Astrocyte (in vitro differentiated cells and primary cell): Measurements from ENCODE around the gene CATSPERB. TPM values are rescaled to one million over a fixed set of nuclear protein-coding genes. Genes with fewer than 3 reads are reported as not detected.

Experiments used
- DNase-seq: peaks from one replicate; pipeline ENCODE4 v3.0.0-alpha.2; 2010; ENCODE audit warnings: low read depth
- FAIRE-seq: peaks from 2 replicates; lab custom pipeline; 2011; peaks lifted over from hg19 to GRCh38; lab: Jason Lieb, UNC
- H2AFZ ChIP-seq: 2 replicates; pipeline ENCODE4 v1.6.0; 2012; ENCODE audit warnings: low read depth, low read length, inconsistent platforms
- H3K27ac ChIP-seq: 2 replicates; pipeline ENCODE4 v1.5.1; 2011; ENCODE audit warnings: low read depth, low read length, inconsistent platforms
- H3K27me3 ChIP-seq: 2 replicates; pipeline ENCODE4 v1.6.0; 2011; ENCODE audit warnings: low read length, inconsistent platforms; ENCODE audit not compliant: insufficient read depth
- H3K36me3 ChIP-seq: 2 replicates; pipeline ENCODE4 v1.5.1; 2011; ENCODE audit warnings: low read length, inconsistent platforms; ENCODE audit not compliant: insufficient read depth
- H3K4me1 ChIP-seq: 2 replicates; pipeline ENCODE4 v1.5.1; 2011; ENCODE audit warnings: low read length, inconsistent platforms; ENCODE audit not compliant: insufficient read depth
- H3K4me2 ChIP-seq: 2 replicates; pipeline ENCODE4 v1.6.0; 2012; ENCODE audit warnings: low read length, inconsistent platforms
- H3K4me3 ChIP-seq: 2 replicates; pipeline ENCODE4 v1.5.1; 2011; ENCODE audit warnings: low read depth, mild to moderate bottlenecking, low read length, inconsistent platforms; ENCODE audit not compliant: insufficient read depth
- H3K79me2 ChIP-seq: 2 replicates; pipeline ENCODE4 v1.6.0; 2012; ENCODE audit warnings: mild to moderate bottlenecking, low read length, inconsistent platforms; ENCODE audit not compliant: insufficient read depth
- H3K9ac ChIP-seq: 2 replicates; pipeline ENCODE4 v1.6.0; 2012; ENCODE audit warnings: mild to moderate bottlenecking, low read length, inconsistent platforms
- H3K9me3 ChIP-seq: 2 replicates; pipeline ENCODE4 v1.5.1; 2012; ENCODE audit warnings: low read depth, mild to moderate bottlenecking, low read length, inconsistent platforms; ENCODE audit not compliant: insufficient read depth
- H4K20me1 ChIP-seq: 2 replicates; pipeline ENCODE4 v1.6.0; 2012; ENCODE audit warnings: low read length, inconsistent platforms; ENCODE audit not compliant: insufficient read depth
- H3K27ac Mint-ChIP-seq: one replicate; pipeline ENCODE4 v1.8.0; 2021; ENCODE audit warnings: mild to moderate bottlenecking, mixed read lengths; ENCODE audit not compliant: unreplicated experiment
- H3K27me3 Mint-ChIP-seq: one replicate; pipeline ENCODE4 v1.8.0; 2021; ENCODE audit warnings: low read depth, mixed read lengths; ENCODE audit not compliant: unreplicated experiment
- H3K36me3 Mint-ChIP-seq: one replicate; pipeline ENCODE4 v1.8.0; 2021; ENCODE audit warnings: low read depth, mixed read lengths; ENCODE audit not compliant: unreplicated experiment
- H3K4me1 Mint-ChIP-seq: one replicate; pipeline ENCODE4 v1.8.0; 2021; ENCODE audit warnings: low read depth, mixed read lengths; ENCODE audit not compliant: unreplicated experiment
- H3K4me3 Mint-ChIP-seq: one replicate; pipeline ENCODE4 v1.8.0; 2021; ENCODE audit warnings: mild to moderate bottlenecking, moderate library complexity, mixed read lengths; ENCODE audit not compliant: unreplicated experiment
- H3K9me3 Mint-ChIP-seq: one replicate; pipeline ENCODE4 v1.8.0; 2021; ENCODE audit warnings: mild to moderate bottlenecking, mixed read lengths; ENCODE audit not compliant: unreplicated experiment
- CTCF ChIP-seq: IDR thresholded peaks from 2 replicates; pipeline ENCODE4 v1.5.1; 2011; ENCODE audit warnings: low read depth, mild to moderate bottlenecking, inconsistent platforms, low read length, moderate library complexity; ENCODE audit not compliant: insufficient read depth
- EZH2 ChIP-seq: IDR thresholded peaks from 2 replicates; pipeline ENCODE4 v1.6.1; 2012; ENCODE audit warnings: mild to moderate bottlenecking, low read length, inconsistent platforms; ENCODE audit not compliant: insufficient read depth
- total RNA-seq: library from RNA; stranded (reverse); gene quantifications from 2 replicates; pipeline ENCODE4 v1.2.1, GENCODE V29; 2021

CATSPERB gene
- total RNA-seq, 1 donor from 2014 or later, result 0.11 TPM

DNA sequence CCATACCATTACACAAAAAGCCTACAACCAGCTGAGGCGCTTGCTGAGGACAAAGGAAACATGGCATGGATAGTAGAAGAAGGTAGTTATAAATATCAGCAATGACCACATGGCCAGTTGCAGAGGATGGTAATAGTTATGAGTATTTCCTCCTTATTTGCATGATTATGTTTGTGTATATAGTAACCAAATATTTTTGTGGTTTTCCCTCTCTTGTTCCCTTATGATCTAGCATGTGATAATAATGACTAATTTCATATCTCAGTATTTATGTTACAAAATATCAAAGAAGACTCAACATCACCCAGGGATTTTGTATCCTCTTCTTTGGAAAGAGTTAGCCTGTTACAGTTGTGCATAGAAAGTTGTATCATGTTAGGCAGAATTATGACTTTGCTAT lies 13.5 kb upstream of the CATSPERB start:
- no peaks in the 10 kb centered on the region for H3K4me1 ChIP-seq
- H4K20me1 ChIP-seq, result no peaks in the 10 kb centered on the region
- Mint-ChIP-seq H3K9me3 (no peaks in the 10 kb centered on the region), H3K27ac (no peak overlapping the region), H3K36me3 (no peaks in the 10 kb centered on the region), H3K27me3 (no peaks in the 10 kb centered on the region), H3K4me1 (no peaks in the 10 kb centered on the region), H3K4me3 (no peak overlapping the region)
- H3K79me2 ChIP-seq, result no peaks in the 10 kb centered on the region
- H3K27me3 ChIP-seq, result no peaks in the 10 kb centered on the region
- FAIRE-seq (no peak), DNase-seq (no peak)
- H3K9me3 ChIP-seq, result no peaks in the 10 kb centered on the region
- no peak overlapping the region for H3K9ac ChIP-seq
- no peak overlapping the region for H2AFZ ChIP-seq
- TF ChIP-seq CTCF (no peak), EZH2 (no peak)
- no peak overlapping the region for H3K4me3 ChIP-seq
- no peak overlapping the region for H3K4me2 ChIP-seq
- no peaks in the 10 kb centered on the region for H3K36me3 ChIP-seq
- H3K27ac ChIP-seq, result no peak overlapping the region

GRCh38 chr14:91744068-91744480 lies 12.2 kb upstream of the CATSPERB start:
- Mint-ChIP-seq H3K36me3 (no peaks in the 10 kb centered on the region), H3K4me3 (no peak overlapping the region), H3K27me3 (no peaks in the 10 kb centered on the region), H3K4me1 (no peaks in the 10 kb centered on the region), H3K9me3 (no peaks in the 10 kb centered on the region), H3K27ac (no peak overlapping the region)
- Histone ChIP-seq H3K27ac (no peak overlapping the region), H4K20me1 (no peaks in the 10 kb centered on the region), H3K4me1 (no peaks in the 10 kb centered on the region), H2AFZ (no peak overlapping the region), H3K27me3 (no peaks in the 10 kb centered on the region), H3K4me3 (no peak overlapping the region), H3K4me2 (no peak overlapping the region), H3K9me3 (no peaks in the 10 kb centered on the region), H3K79me2 (no peaks in the 10 kb centered on the region), H3K9ac (no peak overlapping the region), H3K36me3 (no peaks in the 10 kb centered on the region)
- TF ChIP-seq EZH2 (no peak), CTCF (no peak)
- DNase-seq (no peak), FAIRE-seq (no peak)

DNA sequence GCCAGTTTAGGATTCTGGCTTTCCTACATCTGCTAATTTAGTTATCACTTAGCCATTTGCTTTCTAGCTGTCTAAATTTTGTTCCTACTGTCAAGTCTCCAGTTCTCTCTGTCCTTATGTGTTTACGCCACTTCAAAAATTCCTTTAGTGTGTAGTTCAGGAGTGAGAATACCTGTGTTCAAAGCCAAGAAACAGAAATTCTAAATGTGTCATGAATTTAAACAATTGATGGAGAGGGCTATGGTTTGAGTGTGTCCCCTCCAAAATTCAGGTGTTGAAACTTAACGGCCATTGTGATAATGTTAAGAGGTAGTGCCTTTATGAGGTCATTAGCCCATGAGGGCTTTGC lies 11.4 kb upstream of the CATSPERB start:
- TF ChIP-seq CTCF, result no peak
- no peak for TF ChIP-seq EZH2

More for the DNA sequence above, 11.4 kb upstream of the CATSPERB start:
- H3K9ac ChIP-seq, result no peak overlapping the region
- no peak for DNase-seq
- H3K27ac ChIP-seq, result no peak overlapping the region
- Mint-ChIP-seq H3K36me3 (no peaks in the 10 kb centered on the region), H3K27ac (no peak overlapping the region), H3K4me1 (no peaks in the 10 kb centered on the region), H3K9me3 (no peaks in the 10 kb centered on the region), H3K4me3 (no peak overlapping the region), H3K27me3 (no peaks in the 10 kb centered on the region)
- no peak overlapping the region for H2AFZ ChIP-seq
- H3K4me2 ChIP-seq, result no peak overlapping the region
- no peaks in the 10 kb centered on the region for H3K4me1 ChIP-seq
- no peak overlapping the region for H3K4me3 ChIP-seq
- H3K36me3 ChIP-seq, result no peaks in the 10 kb centered on the region
- no peaks in the 10 kb centered on the region for H3K27me3 ChIP-seq
- H3K9me3 ChIP-seq, result no peaks in the 10 kb centered on the region
- no peaks in the 10 kb centered on the region for H4K20me1 ChIP-seq
- FAIRE-seq, result no peak
- no peaks in the 10 kb centered on the region for H3K79me2 ChIP-seq
